ENCODE measurements around the gene LRP11.
A peak's percentile ranks its signal among the peaks of the same experiment; 100 is the strongest.

LRP11 gene

DNA sequence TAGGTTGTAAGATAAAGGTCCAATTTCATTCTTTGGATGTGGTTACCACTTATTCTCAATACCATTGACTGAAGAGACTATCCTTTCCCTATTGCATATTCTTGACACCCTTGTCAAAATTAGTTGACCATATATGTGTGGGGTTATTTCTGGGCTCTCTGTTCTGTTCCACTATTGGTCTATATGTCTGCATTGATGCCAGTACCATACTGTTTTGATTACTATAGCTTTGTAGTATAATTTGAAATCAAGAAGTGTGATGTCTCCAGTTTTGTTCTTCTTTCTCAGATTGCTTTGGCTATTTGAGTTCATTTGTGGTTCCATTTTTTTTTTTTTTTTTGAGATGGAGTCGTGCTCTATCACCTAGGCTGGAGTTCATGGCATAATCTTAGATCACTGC lies 8.1 kb upstream of the LRP11 start:
- in situ Hi-C loops (cut with HindIII; ENCODE audit: low sequenced_read_pairs), result no loop called here
- TF ChIP-seq, protein P1, sequence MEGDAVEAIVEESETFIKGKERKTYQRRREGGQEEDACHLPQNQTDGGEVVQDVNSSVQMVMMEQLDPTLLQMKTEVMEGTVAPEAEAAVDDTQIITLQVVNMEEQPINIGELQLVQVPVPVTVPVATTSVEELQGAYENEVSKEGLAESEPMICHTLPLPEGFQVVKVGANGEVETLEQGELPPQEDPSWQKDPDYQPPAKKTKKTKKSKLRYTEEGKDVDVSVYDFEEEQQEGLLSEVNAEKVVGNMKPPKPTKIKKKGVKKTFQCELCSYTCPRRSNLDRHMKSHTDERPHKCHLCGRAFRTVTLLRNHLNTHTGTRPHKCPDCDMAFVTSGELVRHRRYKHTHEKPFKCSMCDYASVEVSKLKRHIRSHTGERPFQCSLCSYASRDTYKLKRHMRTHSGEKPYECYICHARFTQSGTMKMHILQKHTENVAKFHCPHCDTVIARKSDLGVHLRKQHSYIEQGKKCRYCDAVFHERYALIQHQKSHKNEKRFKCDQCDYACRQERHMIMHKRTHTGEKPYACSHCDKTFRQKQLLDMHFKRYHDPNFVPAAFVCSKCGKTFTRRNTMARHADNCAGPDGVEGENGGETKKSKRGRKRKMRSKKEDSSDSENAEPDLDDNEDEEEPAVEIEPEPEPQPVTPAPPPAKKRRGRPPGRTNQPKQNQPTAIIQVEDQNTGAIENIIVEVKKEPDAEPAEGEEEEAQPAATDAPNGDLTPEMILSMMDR (IDR thresholded peaks at IDR 0.05; ENCODE audit: low read depth, low read length, missing control alignments), result no peak
- DNase-seq (ENCODE audit: low read depth), result no peak
- no peak overlapping the region for H3K4me3 ChIP-seq (ENCODE audit: low read depth, low read length)

DNA sequence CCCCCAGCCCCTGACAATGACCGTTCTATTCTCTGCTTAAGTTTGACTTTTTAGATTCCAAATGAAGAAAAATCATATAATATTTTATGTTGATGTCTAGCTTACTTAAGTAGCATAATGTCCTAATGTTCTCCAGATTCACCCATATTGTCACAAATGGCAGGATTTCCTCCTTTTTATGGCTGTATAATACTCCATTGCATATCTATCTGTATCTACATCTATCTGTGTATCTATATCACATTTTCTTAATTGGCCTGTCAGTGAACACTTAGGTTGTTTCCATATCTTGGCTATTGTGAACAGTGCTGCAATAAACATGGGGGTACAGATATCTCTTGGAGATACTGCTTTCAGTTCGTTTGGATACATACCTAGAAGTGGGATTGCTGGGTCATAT lies 7.0 kb upstream of the LRP11 start:
- in situ Hi-C loops (cut with HindIII; ENCODE audit: low sequenced_read_pairs), result no loop called here
- no peak for DNase-seq (ENCODE audit: low read depth)
- H3K4me3 ChIP-seq (ENCODE audit: low read depth, low read length), result no peak overlapping the region
- TF ChIP-seq, protein P1 (IDR thresholded peaks at IDR 0.05; ENCODE audit: low read depth, low read length, missing control alignments), result no peak

DNA sequence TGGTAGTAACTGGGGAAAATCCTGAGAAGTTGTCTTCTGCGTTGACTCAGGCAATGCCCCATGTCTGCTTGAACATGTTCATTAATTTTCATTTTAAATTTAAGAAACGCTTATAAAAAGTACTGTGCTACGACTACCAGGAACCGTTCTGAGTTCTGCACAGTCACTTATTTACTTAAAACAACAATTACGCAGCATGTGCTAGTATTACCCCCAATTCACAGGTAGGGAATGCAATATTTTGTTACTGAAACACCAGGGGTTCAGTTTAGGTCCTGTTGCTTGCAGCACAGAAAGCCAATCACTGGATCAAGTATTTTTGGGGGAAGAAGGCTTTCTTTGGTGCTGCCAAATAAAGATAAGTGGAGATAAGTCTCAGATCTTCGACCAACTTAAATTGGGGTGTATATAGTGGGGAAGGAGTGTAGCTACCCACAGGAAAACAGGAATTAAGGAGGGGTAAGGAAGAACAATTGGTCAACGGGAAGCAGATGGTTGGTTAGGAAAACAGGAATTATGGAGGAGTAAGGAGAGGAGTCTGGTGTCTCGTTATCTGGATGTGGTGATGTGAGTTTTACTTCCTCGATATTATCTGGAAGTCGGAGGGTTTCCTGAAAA lies 5.2 kb upstream of the LRP11 start:
- DNase-seq (ENCODE audit: low read depth), result no peak
- in situ Hi-C loops (cut with HindIII; ENCODE audit: low sequenced_read_pairs), result no loop called here
- TF ChIP-seq, protein P1 (IDR thresholded peaks at IDR 0.05; ENCODE audit: low read depth, low read length, missing control alignments), result no peak
- H3K4me3 ChIP-seq (ENCODE audit: low read depth, low read length), result no peak overlapping the region

DNA sequence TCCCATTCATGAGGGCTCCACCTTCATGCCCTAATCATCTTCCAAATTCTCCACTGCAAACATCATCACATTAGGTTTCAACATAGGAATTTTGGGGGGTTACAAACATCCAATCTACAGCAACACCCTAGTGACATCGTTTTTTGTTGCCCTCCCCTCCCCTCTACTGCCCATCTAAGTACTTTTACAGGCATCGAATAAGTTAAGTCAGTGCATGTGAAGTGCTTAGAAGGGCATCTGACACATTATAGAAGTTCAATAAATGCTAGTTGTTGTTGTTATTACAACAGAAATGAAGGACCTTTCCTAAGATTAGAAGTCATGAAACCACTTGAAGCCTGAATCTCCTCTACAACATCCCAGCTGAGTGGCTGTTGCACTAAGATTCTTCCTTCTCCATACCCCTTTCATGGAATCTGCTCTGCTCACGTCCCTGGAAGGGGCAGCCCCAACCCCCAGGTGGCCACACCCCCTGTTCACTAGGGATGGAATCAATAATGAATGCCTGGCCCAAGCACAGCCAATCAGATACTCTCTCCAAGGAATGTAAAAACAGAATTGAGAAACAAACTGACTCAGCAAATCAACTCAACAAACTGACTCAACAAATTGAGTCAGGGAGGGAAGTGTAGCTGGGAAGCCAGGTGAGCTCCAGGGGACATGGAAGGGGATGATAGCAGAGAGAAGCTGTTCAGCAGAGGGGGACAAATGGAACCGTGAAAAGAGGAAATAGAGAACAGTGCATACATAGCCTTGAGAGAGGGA lies 3.9 kb upstream of the LRP11 start:
- TF ChIP-seq, protein P1 (IDR thresholded peaks at IDR 0.05; ENCODE audit: low read depth, low read length, missing control alignments), result no peak
- no peak for DNase-seq (ENCODE audit: low read depth)
- in situ Hi-C loops (cut with HindIII; ENCODE audit: low sequenced_read_pairs), result no loop called here
- no peak overlapping the region for H3K4me3 ChIP-seq (ENCODE audit: low read depth, low read length)

DNA sequence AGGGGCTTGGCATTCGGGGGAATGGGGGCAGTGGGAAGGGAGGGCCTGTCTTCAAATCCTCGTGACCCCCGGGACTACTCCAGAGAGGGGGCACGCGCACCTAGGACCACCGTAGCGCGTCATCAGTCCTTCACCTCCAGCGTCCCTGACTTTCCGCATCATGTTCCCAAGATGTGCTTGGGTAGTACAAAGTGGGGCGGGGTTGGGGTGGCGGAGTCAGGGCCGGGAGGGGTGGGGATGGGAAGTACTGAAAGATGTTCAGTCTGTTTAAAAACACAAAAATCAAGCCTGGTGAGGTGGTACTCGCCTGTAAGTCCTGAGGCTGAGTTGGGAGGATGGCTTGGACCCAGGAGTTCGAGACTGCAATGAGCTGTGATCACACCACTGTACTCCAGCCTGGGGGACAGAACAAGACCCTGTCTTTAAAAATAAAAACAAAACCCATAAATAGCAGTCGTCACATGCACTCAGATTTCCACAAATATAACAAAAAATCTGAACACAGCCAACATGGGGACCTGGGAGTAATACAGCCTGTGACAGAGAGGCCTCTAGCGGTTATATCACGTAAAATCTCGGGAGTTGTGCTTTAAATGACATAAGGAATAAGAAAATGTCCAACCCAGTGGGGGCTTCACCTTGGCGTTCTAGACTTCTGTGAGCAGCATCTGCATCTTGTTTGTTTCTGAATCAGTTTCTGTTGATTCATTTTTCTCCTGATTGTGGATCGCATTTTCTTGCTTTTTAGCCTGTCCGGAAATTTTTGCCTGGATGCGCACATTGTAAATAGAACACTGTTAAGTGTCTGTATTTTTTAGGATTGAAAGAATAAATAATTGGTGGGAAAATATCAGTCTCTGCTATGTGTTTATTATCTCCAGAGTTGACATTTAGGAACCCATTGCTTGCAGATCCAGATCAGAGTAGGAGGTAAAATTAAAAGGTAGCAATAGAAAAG lies 698 bp upstream of the LRP11 start:
- no peak for DNase-seq (ENCODE audit: low read depth)
- peak overlapping the region; percentile 64 for H3K4me3 ChIP-seq (ENCODE audit: low read depth, low read length)
- TF ChIP-seq, protein P1 (IDR thresholded peaks at IDR 0.05; ENCODE audit: low read depth, low read length, missing control alignments), result peak; percentile 78
- in situ Hi-C loops (cut with HindIII; ENCODE audit: low sequenced_read_pairs), result no loop called here

Data from astrocyte of the cerebellum (primary cell).